ENCODE measurements around the gene ZNF200.

- no peak for TF ChIP-seq CTCF (IDR thresholded peaks at IDR 0.05)
- no peak for TF ChIP-seq ZFX (IDR thresholded peaks at IDR 0.05; ENCODE audit: borderline replicate concordance)
Observed at GRCh38 chr16:3207086-3207953, 27.6 kb downstream of the ZNF200 start.

All from 22Rv1 (cell line).